Thymus (tissue), 14 donors: ENCODE results near the gene CASKIN1. TPM values are rescaled to one million over a fixed set of nuclear protein-coding genes. Genes with fewer than 3 reads are reported as not detected.
"Not testable (repeated sequence)": the region's sequence is repeated elsewhere in the genome, so short reads cannot be mapped to it uniquely, and the experiment has no call there.

Experiments used
- DNase-seq, 9 donors: peaks; one replicate each; pipeline ENCODE4 v3.0.0-alpha.2; 2013; ENCODE audit warnings: low spot score in 9 of 9, low read depth in 6 of 9, missing footprints in 1 of 9
- H3K27ac ChIP-seq, 2 donors: one replicate each; pipeline ENCODE4 v1.5.1; 2013; ENCODE audit warnings: control low read depth in 1 of 2, low read depth in 1 of 2, low read length in 1 of 2, mild to moderate bottlenecking in 1 of 2, moderate library complexity in 1 of 2
- H3K27me3 ChIP-seq, 2 donors: one replicate each; pipeline ENCODE4 v1.5.1; 2013; ENCODE audit warnings: low read length in 1 of 2; ENCODE audit not compliant: control insufficient read depth in 2 of 2, insufficient read depth in 1 of 2
- H3K36me3 ChIP-seq, 2 donors: one replicate each; pipeline ENCODE4 v1.5.1; 2013; ENCODE audit warnings: low read length in 1 of 2, mild to moderate bottlenecking in 1 of 2, moderate library complexity in 1 of 2; ENCODE audit not compliant: control insufficient read depth in 2 of 2, insufficient read depth in 2 of 2
- H3K4me1 ChIP-seq, 2 donors: one replicate each; pipeline ENCODE4 v1.5.1; 2013; ENCODE audit warnings: low read length in 2 of 2; ENCODE audit not compliant: control insufficient read depth in 2 of 2, insufficient read depth in 2 of 2
- H3K4me3 ChIP-seq, 2 donors: one replicate each; pipeline ENCODE4 v1.5.1; 2013; ENCODE audit warnings: low read length in 2 of 2, control low read depth in 1 of 2, mild to moderate bottlenecking in 1 of 2
- H3K9me3 ChIP-seq, 2 donors: one replicate each; pipeline ENCODE4 v1.5.1; 2013; ENCODE audit warnings: low read length in 1 of 2, mild to moderate bottlenecking in 1 of 2; ENCODE audit not compliant: control insufficient read depth in 2 of 2, insufficient read depth in 1 of 2
- WGBS: extraction: QIAGEN DNeasy Blood & Tissue Kit; methylation state at CpG from one replicate; pipeline ENCODE4 v1.1.7; 2013; 5-methylcytosine and 5-hydroxymethylcytosine counted together
- long read RNA-seq, 10 donors: transcript quantifications; one replicate each; lab custom pipeline, GENCODE V29; 2026
- polyA plus RNA-seq: library from polyadenylated mRNA; stranded (reverse); fragments of 200-250 nt; gene quantifications from one replicate; pipeline ENCODE4 v1.2.3, GENCODE V29; 2013
- total RNA-seq: library from RNA; stranded (reverse); fragments of 120-200 nt; gene quantifications from one replicate; pipeline ENCODE4 v1.2.4, GENCODE V29; 2013
- donor health status: healthy.

The CASKIN1 gene
- total RNA-seq (0.05 TPM), polyA plus RNA-seq (0.48 TPM)
- long read RNA-seq, donor 1, result 0 reads
- long read RNA-seq, donor 2, result 0 reads
- long read RNA-seq, donor 3, result 0 reads
- long read RNA-seq, donor 4, result 0 reads
- long read RNA-seq, donor 5, result 0 reads
- long read RNA-seq, donor 6, result 0 reads
- long read RNA-seq, donor 7, result 0 reads
- long read RNA-seq, donor 8, result 0 reads
- long read RNA-seq, donor 9, result 0 reads
- long read RNA-seq, donor 10, result 0 reads

GRCh38 chr16:2196162-2196980 lies at the start of gene CASKIN1:
CASKIN1 (minus strand) TSS chr16:2196605; CDS start chr16:2196432, 173 bp downstream.
- H3K27ac ChIP-seq, result peak within 1 kb of the TSS in 1 of 2 donors; percentile 13
- peak in 1 of 9 donors; percentile 27 for DNase-seq
- H3K9me3 ChIP-seq, result peaks cover 0 to 5% of the 10 kb centered on the region in 2 donors
- peaks cover 10 to 13% of the 10 kb centered on the region in 2 donors for H3K4me1 ChIP-seq
- H3K36me3 ChIP-seq, result no peaks in the 10 kb centered on the region
- H3K4me3 ChIP-seq, result peak within 1 kb of the TSS in 1 of 2 donors; percentile 66
- 1% methylated on average over 128 of the region's 129 CpGs for WGBS
- H3K27me3 ChIP-seq, result peaks cover 62 to 72% of the 10 kb centered on the region in 2 donors

GRCh38 chr16:2244926-2245795 lies 48.8 kb upstream of the CASKIN1 start:
- Histone ChIP-seq H3K4me1 (peaks cover under 1 to 3% of the 10 kb centered on the region in 2 donors), H3K9me3 (no peaks in the 10 kb centered on the region), H3K36me3 (peaks cover 48 to 51% of the 10 kb centered on the region in 2 donors), H3K27ac (no peak overlapping the region), H3K27me3 (no peaks in the 10 kb centered on the region), H3K4me3 (no peak overlapping the region)
- WGBS, result 97% methylated on average over 30 of the region's 30 CpGs
- no peak for DNase-seq

GRCh38 chr16:2244301-2244700 lies 47.9 kb upstream of the CASKIN1 start:
- DNase-seq, result no peak

GRCh38 chr16:2243781-2244180 lies 47.4 kb upstream of the CASKIN1 start:
- WGBS, result over 99% methylated on average over 11 of the region's 11 CpGs
- DNase-seq, result no peak
- H3K27ac ChIP-seq, result no peak overlapping the region
- H3K9me3 ChIP-seq, result no peaks in the 10 kb centered on the region
- no peak overlapping the region for H3K4me3 ChIP-seq
- peaks cover 50 to 52% of the 10 kb centered on the region in 2 donors for H3K36me3 ChIP-seq
- peaks cover 0 to 2% of the 10 kb centered on the region in 2 donors for H3K27me3 ChIP-seq
- no peaks in the 10 kb centered on the region for H3K4me1 ChIP-seq

More at GRCh38 chr16:2244301-2244700, 47.9 kb upstream of the CASKIN1 start:
- Histone ChIP-seq H3K27me3 (no peaks in the 10 kb centered on the region), H3K4me3 (no peak overlapping the region), H3K9me3 (no peaks in the 10 kb centered on the region), H3K36me3 (peaks cover 51 to 52% of the 10 kb centered on the region in 2 donors), H3K4me1 (no peaks in the 10 kb centered on the region), H3K27ac (no peak overlapping the region)
- 97% methylated on average over 17 of the region's 17 CpGs for WGBS

GRCh38 chr16:2243031-2243528 lies 46.7 kb upstream of the CASKIN1 start:
- WGBS, result 98% methylated on average over 19 of the region's 19 CpGs
- H3K9me3 ChIP-seq, result no peaks in the 10 kb centered on the region

GRCh38 chr16:2242598-2242997 lies 46.2 kb upstream of the CASKIN1 start:
- Histone ChIP-seq H3K27ac (no peak overlapping the region), H3K4me1 (no peaks in the 10 kb centered on the region), H3K4me3 (no peak overlapping the region), H3K36me3 (peaks cover 47 to 49% of the 10 kb centered on the region in 2 donors), H3K27me3 (peaks cover 6 to 14% of the 10 kb centered on the region in 2 donors), H3K9me3 (no peaks in the 10 kb centered on the region)
- 97% methylated on average over 11 of the region's 11 CpGs for WGBS
- no peak for DNase-seq

More at GRCh38 chr16:2243031-2243528, 46.7 kb upstream of the CASKIN1 start:
- Histone ChIP-seq H3K36me3 (peaks cover 47 to 49% of the 10 kb centered on the region in 2 donors), H3K27ac (no peak overlapping the region), H3K27me3 (peaks cover under 1 to 9% of the 10 kb centered on the region in 2 donors), H3K4me1 (no peaks in the 10 kb centered on the region), H3K4me3 (no peak overlapping the region)
- no peak for DNase-seq

GRCh38 chr16:2240331-2240730 lies 43.9 kb upstream of the CASKIN1 start:
- DNase-seq, H3K9me3 ChIP-seq, H3K4me3 ChIP-seq, H3K27ac ChIP-seq, H3K4me1 ChIP-seq: not testable (repeated sequence)
- WGBS, result 97% methylated on average over 9 of the region's 9 CpGs
- Histone ChIP-seq H3K27me3 (peaks cover 28 to 37% of the 10 kb centered on the region in 2 donors), H3K36me3 (peaks cover 38 to 43% of the 10 kb centered on the region in 2 donors)

- H3K9me3 ChIP-seq, result no peaks in the 10 kb centered on the region
- H3K27ac ChIP-seq, result no peak overlapping the region
- 94% methylated on average over 15 of the region's 15 CpGs for WGBS
- no peaks in the 10 kb centered on the region for H3K4me1 ChIP-seq
- H3K36me3 ChIP-seq, result peaks cover 39 to 45% of the 10 kb centered on the region in 2 donors
- no peak overlapping the region for H3K4me3 ChIP-seq
- DNase-seq, result no peak
- peaks cover 30 to 41% of the 10 kb centered on the region in 2 donors for H3K27me3 ChIP-seq
Measured at GRCh38 chr16:2238838-2239675, 42.7 kb upstream of the CASKIN1 start.
